GM19025 (cell line): ENCODE data around the gene CCDC148.
"Not testable (repeated sequence)": the region's sequence is repeated elsewhere in the genome, so short reads cannot be mapped to it uniquely, and the experiment has no call there.

Source experiments
- ATAC-seq: cut with Tn5 transposase; IDR thresholded peaks from one replicate; pipeline ENCODE4 v1.9.1; 2021; ENCODE audit warnings: mild to moderate bottlenecking, low read depth, moderate library complexity; ENCODE audit not compliant: unreplicated experiment

Gene CCDC148

DNA sequence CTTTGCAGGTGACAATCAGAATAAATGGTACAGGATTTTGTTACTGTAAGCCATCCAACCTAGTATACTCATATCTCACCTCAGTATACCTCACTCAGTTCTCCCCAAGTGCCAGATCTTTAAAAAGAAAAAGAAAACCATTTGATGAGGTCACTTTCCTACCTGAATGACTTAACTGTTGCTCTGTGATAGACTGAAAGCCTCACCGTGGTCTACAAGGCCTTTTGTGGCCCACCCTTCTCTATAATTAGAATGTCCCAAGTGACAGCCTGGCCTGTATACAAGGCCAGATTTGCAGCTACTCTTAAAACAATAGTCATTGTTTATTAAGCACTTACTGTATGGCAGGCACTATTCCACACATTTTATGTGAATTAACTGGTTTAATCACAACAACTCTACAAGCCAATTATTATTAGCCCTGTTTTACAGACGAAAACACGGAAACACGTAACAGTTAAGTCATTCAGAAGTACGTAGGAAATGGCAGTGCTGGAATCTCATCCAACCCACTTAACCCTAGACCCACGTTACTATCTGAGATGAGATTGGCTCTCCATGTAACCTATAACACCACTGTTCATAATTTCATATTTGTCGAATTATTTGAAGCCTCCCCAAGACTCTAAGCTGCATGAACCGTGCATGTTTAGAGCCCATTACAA, 28.5 kb upstream of the CCDC148 start:
- ATAC-seq = no peak

DNA sequence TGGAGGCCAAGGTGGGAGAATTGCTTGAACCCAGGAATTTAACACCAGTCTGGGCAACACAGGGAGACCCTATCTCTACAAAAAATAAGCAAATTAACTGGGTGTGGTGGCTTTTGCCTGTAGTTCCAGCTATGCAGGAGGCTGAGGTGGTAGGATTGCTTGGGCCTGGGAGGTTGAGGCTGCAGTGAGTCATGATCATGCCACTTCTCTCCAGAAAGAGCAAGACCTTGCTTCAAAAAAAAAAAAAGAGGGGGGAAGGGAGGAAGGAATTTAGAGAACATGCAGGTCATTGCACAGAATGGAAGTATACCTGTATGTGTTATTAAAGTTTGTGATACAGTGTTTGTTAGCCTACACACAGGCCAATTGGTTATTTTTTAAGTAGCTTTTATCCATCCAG, 26.0 kb upstream of the CCDC148 start:
- no peak for ATAC-seq

DNA sequence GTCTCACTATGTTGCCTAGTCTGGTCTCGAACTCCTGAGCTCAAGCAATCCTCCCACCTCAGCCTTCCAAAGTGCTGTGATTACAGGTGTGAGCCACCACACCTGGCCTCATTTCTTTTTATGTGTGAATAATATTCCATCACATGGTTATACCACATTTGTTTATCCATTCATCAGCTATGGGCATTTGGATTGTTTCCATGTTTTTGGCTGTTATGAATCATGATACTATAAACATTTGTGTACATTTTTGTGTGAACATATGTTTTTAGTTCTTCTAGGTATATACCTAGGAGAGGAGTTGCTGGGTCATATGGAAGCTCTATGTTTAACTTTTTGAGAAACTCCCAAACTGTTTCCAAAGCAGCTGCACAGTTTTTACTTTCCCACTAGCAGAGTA, 24.6 kb upstream of the CCDC148 start:
- no peak for ATAC-seq

DNA sequence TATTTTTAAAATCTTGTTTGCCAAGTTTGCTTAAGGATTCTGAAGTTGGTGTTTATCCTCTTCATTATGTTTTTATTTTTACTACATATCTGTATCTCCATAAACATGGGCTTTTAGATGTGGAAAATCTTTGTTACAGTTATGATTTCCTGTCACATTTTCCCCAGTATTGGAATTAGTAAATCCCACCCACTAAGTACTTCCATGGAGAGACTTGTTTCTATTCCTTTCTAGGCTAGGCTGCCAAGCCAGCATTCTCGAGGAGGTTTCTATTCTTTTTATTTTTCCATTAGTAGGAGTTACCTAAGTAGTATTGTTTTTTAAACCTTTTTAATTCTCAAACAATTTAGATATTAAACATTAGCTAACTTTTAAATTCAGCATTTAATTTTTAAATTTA, 22.3 kb upstream of the CCDC148 start:
- no peak for ATAC-seq

DNA sequence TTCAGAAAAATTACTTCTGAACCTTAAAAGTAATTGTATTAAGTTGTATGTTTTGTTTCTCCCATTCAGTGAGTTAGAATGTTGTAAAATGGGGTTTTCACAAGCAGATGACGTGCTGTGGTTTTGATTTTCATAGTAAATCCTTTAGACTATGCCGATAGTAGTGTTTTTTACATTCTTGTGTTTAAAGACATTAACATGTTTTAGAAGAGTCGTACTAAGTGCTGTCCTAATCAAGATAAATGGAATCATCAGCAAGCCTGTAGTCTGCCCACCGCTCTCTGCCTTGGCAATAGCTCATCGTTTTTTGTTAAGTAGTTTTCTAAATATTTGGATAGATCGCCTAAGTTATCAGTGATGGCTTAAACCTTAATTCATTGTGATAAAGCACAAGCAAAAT, 21.7 kb upstream of the CCDC148 start:
- ATAC-seq = no peak

DNA sequence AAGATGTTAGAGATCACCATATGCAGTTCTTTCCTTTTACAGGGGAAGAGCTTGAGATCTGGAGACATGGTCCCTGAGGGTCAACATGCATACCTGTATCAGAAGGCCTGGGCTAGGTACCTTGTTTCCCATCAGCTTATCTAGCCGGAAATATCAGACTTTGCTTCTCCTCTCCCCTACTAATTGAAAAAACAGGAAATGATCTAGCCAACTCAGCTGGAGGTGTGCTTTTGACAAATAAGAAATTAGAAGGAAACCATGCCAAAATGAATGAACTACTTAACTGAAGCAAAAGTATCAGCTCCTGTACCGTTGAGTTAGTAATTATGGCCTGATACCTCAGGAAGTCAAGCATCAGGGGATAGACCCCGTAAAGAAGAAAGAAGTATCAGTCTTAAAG, 20.6 kb upstream of the CCDC148 start:
- ATAC-seq = no peak

DNA sequence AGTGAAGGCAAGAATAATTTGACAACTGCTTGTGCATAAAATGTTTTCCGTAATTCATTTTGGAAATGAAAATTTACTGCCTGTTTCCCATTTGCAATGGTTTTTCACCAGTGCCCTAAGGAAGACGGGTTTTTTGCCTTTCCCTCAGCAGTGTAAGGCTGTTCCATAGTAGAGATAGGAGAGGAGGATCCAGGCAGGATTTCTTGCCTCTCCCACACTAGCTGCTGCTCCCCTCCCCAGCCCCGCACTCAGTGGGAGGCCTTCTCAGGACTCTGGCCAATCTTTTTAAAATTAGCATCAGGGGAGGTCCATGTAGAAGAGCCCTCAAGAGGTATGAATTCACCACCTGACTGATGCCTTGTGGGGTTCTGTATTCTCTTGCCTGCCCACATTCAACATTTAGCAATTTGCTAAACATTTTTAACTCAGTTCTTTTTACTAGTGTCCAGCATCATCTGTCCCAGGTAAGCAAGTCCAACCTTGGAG, 18.0 kb upstream of the CCDC148 start:
- ATAC-seq = not testable (repeated sequence)

DNA sequence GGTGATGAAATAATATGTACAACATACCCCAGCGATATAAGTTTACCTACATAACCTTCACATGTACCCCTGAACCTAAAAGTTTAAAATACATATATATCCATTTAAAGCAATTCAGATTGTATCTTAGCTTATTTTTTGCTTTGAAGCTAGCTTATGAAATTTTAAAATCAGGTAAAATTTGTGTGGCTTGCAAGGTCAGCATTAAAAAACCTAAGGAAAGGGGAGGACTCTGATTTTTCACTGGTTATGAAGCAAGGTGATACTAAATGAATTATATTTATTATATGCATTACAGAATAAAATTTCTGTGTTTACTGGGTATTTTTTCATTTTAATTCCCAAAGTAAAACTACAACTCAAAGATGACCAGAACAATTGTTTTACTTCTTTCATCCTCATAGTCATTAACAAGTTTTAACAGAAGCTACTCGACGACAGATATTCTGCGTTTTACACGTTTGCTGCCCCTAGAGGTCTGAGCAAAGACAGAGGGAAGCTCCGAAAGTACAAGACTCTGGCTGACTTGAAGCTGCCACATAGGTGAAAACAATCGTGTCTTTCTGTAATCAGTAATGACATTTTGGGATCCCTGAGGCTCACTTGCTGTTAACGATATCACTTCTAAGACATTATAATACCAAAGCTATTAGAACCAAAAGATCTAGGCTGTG, 17.3 kb upstream of the CCDC148 start:
- no peak for ATAC-seq

DNA sequence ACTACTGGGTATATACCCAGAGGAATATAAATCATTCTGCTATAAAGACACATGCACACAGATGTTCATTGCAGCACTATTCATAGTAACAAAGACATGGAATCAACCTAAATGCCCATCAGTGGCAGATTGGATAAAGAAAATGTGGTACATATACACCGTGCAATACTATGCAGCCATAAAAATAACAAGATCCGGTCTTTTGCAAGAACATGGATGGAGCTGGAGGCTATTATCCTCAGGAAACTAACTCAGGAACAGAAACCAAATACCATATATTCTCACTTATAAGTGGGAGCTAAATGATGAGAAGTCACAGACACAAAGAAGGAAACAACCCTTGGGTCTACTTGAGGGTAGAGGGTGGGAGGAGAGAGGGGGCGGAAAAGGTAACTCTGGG, 16.7 kb upstream of the CCDC148 start:
- not testable (repeated sequence) for ATAC-seq

DNA sequence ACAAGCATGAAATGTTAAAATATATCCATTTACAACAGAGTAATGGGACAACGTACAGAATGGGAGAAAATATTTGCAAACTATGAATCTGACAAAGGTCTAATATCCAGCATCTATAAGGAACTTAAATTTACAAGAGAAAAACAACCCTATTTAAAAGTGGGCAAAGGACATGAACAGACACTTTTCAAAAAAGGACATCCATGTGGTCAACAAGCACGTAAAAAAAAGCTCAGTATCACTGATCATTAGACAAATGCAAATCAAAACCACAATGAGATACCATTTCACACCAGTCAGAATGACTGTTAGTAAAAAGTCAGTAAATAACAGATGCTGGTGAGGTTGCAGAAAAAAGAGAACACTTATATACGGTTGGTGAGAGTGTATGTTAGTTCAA, 16.3 kb upstream of the CCDC148 start:
- ATAC-seq = not testable (repeated sequence)

DNA sequence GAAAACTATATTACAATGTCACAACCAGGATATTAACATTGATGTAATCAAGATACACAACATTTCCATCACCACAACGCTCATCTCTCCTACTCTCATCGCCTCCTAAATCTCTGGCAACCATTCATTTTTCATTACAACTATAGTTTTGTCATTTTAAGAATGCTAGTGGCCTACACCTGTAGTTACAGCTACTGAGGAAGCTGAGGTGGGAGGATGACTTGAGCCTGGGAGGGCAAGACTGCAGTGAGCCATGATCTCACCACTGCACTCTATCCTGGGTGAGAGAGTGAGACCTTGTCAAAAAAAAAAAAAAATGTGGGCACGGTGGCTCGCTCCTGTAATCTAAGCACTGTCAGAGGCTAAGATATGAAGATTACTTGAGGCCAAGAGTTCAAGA, 10.7 kb upstream of the CCDC148 start:
- ATAC-seq = no peak

DNA sequence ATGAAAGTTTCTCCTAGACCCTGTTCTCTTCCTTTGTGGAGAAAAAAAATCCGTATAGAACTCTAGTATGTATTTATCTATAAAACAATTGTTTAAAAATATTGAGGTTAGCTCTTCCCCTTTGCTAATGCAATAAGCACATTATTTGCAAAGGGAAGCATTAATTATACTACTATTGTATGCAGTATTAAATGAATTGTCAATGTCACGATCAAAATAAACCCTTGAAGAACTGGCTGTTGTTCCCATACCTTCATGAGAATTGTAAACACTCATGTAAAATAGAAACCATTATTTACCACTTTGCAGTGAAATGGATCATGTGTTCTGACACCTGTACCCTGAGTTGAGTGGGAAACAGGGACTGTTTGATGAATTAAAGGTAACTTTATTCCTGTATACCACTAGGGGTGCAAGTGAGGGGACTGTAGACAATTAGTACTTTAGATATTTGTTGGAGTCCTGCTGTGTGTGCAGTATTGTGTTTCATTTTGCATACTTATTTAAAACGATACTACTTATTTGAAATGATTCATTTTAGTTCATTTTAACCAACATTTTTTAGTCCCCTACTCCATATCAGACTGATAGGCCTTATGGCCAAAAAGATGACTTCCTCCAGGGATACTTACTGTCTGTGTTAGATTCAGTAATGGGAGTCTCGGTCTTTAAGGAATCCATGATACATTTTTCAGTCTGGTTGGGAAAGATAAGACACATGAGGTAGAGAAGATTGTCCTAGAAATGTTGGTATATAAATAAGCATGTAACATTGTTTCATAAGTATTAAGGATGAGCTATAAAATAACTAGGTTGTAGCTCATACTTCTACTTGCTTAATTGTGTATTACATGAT, 8.1 kb upstream of the CCDC148 start:
- ATAC-seq = peak; percentile 68

DNA sequence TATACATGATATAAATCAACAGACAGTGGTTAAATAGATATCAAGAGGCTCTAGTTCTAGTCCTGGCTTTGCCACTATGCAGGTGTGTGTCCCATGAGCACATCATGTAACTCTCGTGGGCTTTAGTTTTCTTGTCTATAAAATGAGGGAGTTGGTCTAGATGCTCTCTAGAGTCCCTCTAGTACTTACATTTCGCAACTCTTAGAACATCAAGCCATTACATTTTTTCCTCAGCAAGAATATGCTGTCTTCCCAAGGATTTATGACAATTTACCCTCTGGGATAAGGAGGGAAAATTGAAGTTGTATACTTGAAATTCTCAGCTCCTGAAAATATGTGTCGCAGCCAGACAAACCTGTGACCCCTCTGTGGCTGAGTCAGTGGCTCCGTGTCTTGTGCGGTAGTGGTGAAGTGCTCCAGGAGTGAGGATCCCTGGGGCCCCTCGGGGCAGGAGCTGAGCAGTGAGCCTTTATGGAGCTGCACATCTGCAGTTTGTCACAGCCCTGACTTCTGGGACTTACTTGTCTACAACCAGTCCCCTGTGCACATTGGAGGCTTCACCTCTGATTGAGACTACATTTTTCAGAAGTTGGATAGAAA, 7.0 kb upstream of the CCDC148 start:
- ATAC-seq = no peak

DNA sequence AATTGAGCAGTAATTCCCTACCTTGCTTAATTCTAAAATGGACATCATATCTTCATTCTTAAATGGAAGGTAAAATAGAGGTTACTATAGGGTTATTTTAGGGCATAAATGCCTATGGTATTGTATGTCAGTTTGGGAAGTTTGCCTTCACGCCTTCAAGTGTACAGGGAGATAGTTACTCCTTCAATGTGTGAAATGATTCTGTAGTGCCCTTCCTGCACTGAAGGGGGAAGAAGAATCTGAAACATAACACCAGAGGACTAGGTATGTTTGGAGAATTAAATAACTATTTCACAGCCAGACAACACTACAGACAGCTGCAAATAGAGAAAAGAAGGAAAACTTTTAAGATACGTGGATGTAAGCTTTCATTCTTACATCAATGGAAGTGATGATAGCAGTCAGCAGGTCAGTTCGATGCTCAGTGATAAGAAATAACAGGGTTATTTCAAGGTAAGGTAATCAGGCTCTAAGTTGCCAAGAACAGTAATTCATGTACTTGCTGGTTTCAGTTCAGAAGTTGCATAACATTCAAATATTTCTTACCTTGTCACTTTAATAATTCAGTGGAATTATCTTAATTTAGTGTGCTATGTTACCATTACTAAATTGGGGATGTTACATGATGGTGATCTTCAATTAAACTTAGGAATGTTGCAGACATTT, 4.2 kb upstream of the CCDC148 start:
- ATAC-seq = no peak

DNA sequence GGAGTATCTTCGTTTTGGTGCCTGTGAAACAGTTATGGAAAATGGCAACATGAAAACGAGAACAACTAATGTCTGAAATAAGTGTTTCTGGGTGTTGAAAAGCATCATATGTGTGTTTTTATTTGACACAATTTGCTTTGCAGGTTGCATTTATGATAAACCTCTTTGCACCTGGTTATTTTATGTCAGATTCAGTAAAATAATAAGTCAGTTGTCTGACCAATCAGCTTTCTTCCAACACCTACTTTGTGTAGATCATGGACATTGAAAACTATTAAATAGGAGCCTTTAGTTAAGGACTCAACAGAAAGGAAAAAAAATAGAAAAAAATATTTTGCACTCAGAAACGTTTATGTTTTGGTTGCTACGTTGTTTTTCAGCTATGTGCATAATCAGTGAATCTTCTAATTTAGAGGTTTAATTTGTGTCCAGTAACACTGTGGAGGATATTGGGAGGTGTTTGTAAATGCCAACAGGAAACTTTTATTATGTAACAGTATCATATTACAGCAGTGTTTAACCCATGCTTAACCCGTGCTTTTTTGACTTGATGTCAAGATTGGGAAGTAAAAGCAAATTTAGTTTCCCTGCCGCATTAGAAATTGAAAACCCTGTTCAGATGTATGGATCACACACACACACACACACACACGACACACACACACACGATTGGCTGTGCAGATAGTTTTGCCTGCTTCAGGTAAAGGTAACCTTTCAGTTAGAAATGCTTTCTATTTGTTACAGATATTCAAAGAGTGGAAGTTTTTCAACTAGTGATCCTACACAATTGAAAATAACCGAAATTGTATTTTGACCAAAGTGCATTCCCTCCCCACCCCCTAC, 2.8 kb upstream of the CCDC148 start:
- no peak for ATAC-seq

DNA sequence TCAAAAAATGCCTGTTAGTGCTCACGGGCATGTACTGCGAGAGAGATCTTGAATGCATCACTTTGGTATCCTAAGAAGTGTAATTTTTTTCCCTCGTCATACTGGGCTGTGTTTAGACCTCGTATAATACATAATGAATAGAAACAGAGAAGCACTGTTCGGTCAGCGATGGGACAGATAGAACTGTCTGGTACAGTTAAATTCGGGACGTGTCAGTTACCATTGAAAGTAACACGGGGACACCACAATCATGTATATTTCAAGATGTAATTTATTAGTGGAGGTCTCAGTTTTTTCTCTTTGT, 2.0 kb upstream of the CCDC148 start:
- no peak for ATAC-seq

DNA sequence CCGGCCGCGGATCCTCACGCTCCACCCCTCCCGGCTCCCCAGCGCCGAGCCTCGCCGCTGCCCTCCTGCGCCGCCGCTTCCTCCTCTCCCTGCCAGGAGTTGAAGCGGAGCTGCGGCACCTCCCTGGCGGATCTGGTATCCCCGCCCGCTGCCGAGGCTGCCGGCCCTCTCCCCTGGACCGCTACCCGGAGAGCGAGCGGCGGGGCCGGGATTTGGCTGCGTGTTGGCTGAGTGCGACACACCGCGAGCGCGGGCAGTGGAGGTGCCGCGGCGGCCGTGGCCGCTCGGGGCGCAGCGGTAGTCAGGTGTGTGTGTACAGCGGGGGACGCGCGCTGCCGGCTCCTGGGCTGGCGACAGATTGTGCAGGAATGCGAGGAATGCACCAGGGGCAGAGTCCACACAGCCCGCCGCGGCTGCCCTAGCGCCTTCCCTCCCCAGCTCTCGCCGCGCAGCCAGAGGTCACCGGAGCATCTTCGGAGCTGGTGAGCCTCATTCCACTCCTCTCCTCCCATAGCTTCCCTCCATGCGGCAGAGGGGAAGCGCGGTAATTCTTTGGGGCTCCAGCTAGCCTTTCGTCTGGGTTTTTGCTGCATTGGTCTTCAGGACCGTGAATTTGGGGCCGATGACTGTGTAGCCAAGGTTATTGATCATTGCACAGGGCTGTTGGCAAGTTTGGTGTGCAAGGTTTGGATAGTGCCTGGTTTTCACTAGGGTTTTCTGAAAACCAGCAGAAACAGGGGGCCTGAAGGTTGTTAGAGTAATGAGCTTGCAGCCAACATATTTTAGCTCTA, 1.5 kb upstream of the CCDC148 start:
- ATAC-seq = peak; percentile 42

DNA sequence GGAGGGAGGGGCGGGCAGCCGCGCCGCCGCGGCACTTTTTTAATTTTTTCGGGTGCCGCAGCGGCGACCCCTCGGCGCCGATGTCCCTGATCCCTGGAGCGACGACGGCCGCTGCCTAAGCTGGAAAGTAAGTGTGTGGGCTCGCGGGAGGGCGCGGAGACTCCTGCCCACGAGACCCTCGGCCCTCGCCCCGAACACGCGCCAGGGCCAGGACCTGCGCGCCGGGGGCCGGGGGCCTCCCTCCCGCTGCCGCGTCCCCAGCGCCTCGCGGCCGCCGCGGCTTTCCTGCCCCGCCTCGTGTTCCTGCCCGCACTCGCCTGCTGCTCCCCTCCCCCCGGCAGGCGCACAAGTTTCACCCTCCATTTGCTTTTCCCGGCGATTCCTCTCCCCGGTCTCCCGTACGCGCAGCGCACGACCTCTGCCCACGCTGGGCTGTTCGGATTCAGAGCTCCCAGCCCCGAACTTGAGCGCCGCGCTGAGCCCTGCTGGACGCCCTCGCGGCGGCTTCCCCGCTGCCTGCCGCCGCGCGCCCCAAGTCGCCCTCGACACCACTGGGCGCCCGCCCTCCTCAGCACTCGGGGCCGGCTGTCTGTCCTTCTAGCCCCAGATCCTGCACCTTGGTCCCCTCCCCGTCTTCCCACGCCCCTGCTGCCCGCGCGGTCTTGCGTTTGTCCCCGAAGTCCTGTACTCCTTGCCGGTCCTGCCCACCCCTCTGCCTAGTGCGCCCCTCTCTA, 706 bp upstream of the CCDC148 start:
- peak; percentile 16 for ATAC-seq
